Adrenal gland (tissue), 12 donors: ENCODE data around the gene SAXO2. TPM values are rescaled to one million over a fixed set of nuclear protein-coding genes. Genes with fewer than 3 reads are reported as not detected.
"Not testable (repeated sequence)": the region's sequence is repeated elsewhere in the genome, so short reads cannot be mapped to it uniquely, and the experiment has no call there.

Experiments used
- DNase-seq, 7 donors: peaks; one replicate each; pipeline ENCODE4 v3.0.0-alpha.2; 2019 to 2020
- H3K27ac ChIP-seq, 5 donors: fragments of 200-600 bp; sonication (generic) in 4 of 5; 1 replicate in 3 of 5; 2 replicates in 2 of 5; pipeline versions ENCODE4 v1.5.1 to v1.8.0; 2016 to 2020; ENCODE audit warnings: mild to moderate bottlenecking in 1 of 5
- H3K27me3 ChIP-seq: fragments of 200-600 bp; 2 replicates; pipeline ENCODE4 v1.8.0; 2021
- H3K36me3 ChIP-seq, 2 donors: fragments of 200-600 bp; replicated peaks in 1 of 2; 1 replicate in 1 of 2; 2 replicates in 1 of 2; pipeline versions ENCODE4 v1.5.1 to v1.8.0; 2018 to 2022
- H3K4me1 ChIP-seq, 2 donors: fragments of 200-600 bp; replicated peaks in 1 of 2; 1 replicate in 1 of 2; 2 replicates in 1 of 2; pipeline versions ENCODE4 v1.5.1 to v1.8.0; 2018 to 2021
- H3K4me3 ChIP-seq, 4 donors: fragments of 200-600 bp; sonication (generic) in 3 of 4; one replicate each; pipeline ENCODE4 v1.5.1; 2016 to 2018
- H3K9me3 ChIP-seq, 3 donors: fragments of 200-600 bp; sonication (generic) in 1 of 3; replicated peaks in 1 of 3; 1 replicate in 2 of 3; 2 replicates in 1 of 3; pipeline versions ENCODE4 v1.5.1 to v1.8.0; 2016 to 2021
- POLR2A ChIP-seq, 2 donors: fragments of 450-650 bp; IDR thresholded peaks; one replicate each; pipeline ENCODE4 v1.6.1; 2017; ENCODE audit warnings: antibody characterized with exemption in 2 of 2, mild to moderate bottlenecking in 2 of 2, moderate library complexity in 1 of 2
- WGBS, 4 donors: extraction: QIAGEN DNeasy Blood & Tissue Kit in 2 of 4; methylation state at CpG; one replicate each; pipeline versions ENCODE4 v1.1.5 to v1.1.7; 2013 to 2017; 5-methylcytosine and 5-hydroxymethylcytosine counted together
- intact Hi-C, 2 donors: fragments of 100-400 bp; cut with DNase I; formaldehyde crosslinking; loops; one replicate each; pipeline versions ENCODE4 v1.14.1 to v1.15.0; 2022 to 2023
- polyA plus RNA-seq, 3 donors: library from polyadenylated mRNA; stranded (reverse); fragments of 200-250 nt in 2 of 3; fragments of 350-450 nt in 1 of 3; fragmentation: Illumina TruSeq in 1 of 3; extraction: RNeasy Lipid Tissue Mini Kit (QIAGEN cat#74804) in 1 of 3; gene quantifications; one replicate each; pipeline ENCODE4 v1.2.3, GENCODE V29; 2013 to 2014
- total RNA-seq, 9 donors: library from RNA; depleted of rRNA in 4 of 9; stranded (reverse); fragments of >200 nt in 4 of 9; fragments of 120-200 nt in 1 of 9; fragmentation: NEBNext Ultra II Directional in 1 of 9; extraction: Animal tissue kit (Norgen Biotek cat#: 25700) in 1 of 9; gene quantifications; one replicate each; pipeline versions ENCODE4 v1.1.0 to v1.2.4, GENCODE V29; 2013 to 2023
- TF ChIP-seq, protein P1 (sequence below), 6 experiments: fragments of 450-650 bp in 4 of 6; fragments of 200-600 bp in 2 of 6; sonication (generic) in 1 of 6; IDR thresholded peaks; 1 replicate in 5 of 6; 2 replicates in 1 of 6; pipeline versions ENCODE4 v1.5.1 to v1.8.0; 2016 to 2021; ENCODE audit warnings: antibody characterized with exemption in 6 of 6, mild to moderate bottlenecking in 2 of 6, moderate library complexity in 1 of 6
- donor health status: healthy with polysubstance abuse.
- donor health status: Bipolar disorder and iron deficiency.
- donor health status: DM: yes; HTN: yes; CAD: no.
- donor health status: DM: no; HTN: no; CAD: no.
- donor health status: DM: no; HTN: no; CAD: no.
- donor health status: DM: yes; HTN: yes; CAD: no.

SAXO2 gene
- total and polyA plus RNA-seq, 12 donors = 0.56 to 14.9 (median 3.4) TPM; not detected in 1

DNA sequence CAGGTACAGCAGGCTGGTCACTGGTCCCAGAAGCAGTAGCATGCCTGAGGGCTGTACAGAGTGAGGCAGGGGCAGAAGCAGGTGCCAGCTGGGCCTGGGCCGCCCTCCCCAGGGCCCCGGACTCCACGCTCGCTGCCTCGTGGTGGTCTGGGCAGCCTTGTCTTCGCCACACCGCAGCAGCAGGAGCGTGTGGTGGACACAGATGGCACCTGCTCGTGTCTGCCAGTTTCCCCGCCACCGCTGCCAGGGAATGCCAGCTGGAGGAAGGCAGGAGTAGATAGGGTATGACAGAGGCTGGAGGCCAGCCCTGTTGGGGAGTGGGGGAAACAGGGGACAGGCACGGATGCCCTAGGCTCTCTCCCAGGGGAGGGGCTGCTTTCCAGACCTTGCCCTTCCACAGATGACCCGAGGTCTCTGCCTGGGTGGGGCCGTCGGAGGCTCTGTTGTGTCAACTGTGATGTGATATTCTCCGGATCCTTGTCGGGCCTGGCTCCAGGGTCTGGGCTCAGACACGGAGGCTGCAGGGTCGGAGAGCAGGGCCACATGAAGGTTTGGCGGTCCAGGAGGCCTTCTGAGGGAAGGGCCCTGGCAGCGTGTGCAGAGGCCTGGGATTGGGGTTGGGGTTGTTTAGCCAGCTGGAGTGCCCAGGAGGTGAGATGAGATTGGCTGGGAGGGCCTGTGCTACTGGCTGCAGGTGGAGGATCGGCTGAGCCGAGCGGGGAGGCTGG is 53.1 kb downstream of the SAXO2 start:
- TF ChIP-seq POLR2A (IDR thresholded peaks at IDR 0.05) = no peak
- TF ChIP-seq, protein P1, sequence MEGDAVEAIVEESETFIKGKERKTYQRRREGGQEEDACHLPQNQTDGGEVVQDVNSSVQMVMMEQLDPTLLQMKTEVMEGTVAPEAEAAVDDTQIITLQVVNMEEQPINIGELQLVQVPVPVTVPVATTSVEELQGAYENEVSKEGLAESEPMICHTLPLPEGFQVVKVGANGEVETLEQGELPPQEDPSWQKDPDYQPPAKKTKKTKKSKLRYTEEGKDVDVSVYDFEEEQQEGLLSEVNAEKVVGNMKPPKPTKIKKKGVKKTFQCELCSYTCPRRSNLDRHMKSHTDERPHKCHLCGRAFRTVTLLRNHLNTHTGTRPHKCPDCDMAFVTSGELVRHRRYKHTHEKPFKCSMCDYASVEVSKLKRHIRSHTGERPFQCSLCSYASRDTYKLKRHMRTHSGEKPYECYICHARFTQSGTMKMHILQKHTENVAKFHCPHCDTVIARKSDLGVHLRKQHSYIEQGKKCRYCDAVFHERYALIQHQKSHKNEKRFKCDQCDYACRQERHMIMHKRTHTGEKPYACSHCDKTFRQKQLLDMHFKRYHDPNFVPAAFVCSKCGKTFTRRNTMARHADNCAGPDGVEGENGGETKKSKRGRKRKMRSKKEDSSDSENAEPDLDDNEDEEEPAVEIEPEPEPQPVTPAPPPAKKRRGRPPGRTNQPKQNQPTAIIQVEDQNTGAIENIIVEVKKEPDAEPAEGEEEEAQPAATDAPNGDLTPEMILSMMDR (IDR thresholded peaks at IDR 0.05) = no peak
- no peaks in the 10 kb centered on the region for H3K9me3 ChIP-seq
- no peaks in the 10 kb centered on the region for H3K4me1 ChIP-seq
- no peak overlapping the region for H3K4me3 ChIP-seq
- DNase-seq = no peak
- H3K36me3 ChIP-seq = no peaks in the 10 kb centered on the region
- WGBS, 4 donors = 82 to 90% (median 87%) methylated on average over 12 to 24 of the region's 24 CpGs
- intact Hi-C loops = no loop called here
- H3K27ac ChIP-seq = no peak overlapping the region
- H3K27me3 ChIP-seq = no peaks in the 10 kb centered on the region

DNA sequence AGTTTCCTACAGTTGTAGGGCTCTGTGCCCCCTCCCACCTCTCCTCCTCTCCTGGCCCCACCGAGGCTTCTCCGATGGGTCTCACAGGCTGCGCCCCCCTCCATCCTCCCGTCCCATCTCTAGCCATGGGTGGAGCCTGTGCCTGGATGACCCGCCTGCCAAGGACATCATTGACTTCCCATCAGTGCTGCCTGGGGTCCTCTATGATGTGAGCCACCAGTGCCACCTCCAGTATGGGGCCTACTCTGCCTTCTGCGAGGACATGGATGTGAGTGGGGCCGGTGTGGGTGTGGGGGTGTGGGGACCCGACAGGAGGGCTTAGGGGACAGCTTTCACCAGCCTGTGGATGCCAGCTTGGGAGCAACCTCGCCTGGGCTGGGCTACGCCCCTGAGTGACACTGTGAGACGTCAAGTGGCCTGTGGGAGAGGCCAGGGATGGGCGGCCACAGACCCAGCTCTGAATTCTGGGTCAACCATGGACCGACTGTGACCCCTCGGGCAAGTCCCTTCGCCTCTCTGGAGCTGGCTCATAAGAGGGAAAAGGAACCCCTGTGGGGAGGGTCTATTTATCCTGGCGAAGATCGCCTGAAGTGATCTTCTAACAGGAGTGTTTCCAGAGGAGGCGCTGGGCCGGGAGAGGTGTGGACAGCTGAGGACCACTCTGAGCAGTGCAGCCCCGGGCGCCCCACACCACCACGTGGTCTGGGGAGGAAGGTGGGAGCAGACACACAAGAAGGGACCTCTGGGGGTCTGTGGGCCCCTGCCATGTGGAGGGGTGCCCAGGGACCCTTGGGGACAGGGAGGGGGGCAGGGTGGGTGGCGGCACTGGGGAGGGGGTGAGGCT is 53.9 kb downstream of the SAXO2 start:
- H3K27ac ChIP-seq, H3K27me3 ChIP-seq, intact Hi-C loops, H3K4me1 ChIP-seq, H3K36me3 ChIP-seq, DNase-seq, H3K4me3 ChIP-seq, H3K9me3 ChIP-seq: not testable (repeated sequence)
- 91 to 95% (median 92%) methylated on average over 10 to 23 of the region's 23 CpGs for WGBS, 4 donors

DNA sequence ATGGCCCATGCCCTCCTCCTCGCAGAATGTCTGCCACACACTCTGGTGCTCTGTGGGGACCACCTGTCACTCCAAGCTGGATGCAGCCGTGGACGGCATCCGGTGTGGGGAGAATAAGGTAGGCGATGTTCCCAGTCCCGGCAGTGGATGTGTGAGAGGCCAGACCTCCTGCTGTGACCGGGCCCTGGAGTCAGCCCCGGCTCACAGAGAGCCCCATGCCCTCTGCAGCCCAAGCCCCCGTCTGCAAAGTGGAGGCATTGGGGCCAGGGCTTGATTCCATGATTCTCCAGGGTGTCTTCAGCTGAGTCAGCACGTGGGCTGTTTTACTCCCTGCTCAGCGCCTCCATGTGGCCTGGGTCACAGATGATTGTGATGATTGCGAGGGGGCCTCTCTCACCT is 54.5 kb downstream of the SAXO2 start:
- Histone ChIP-seq H3K36me3 (no peaks in the 10 kb centered on the region), H3K27me3 (no peaks in the 10 kb centered on the region), H3K27ac (no peak overlapping the region), H3K9me3 (no peaks in the 10 kb centered on the region), H3K4me1 (no peaks in the 10 kb centered on the region), H3K4me3 (no peak overlapping the region)
- intact Hi-C loops = no loop called here
- 85 to 94% (median 89%) methylated on average over 3 to 12 of the region's 12 CpGs for WGBS, 4 donors
- DNase-seq = no peak
- TF ChIP-seq, protein P1 (IDR thresholded peaks at IDR 0.05) = no peak
- no peak for TF ChIP-seq POLR2A (IDR thresholded peaks at IDR 0.05)

DNA sequence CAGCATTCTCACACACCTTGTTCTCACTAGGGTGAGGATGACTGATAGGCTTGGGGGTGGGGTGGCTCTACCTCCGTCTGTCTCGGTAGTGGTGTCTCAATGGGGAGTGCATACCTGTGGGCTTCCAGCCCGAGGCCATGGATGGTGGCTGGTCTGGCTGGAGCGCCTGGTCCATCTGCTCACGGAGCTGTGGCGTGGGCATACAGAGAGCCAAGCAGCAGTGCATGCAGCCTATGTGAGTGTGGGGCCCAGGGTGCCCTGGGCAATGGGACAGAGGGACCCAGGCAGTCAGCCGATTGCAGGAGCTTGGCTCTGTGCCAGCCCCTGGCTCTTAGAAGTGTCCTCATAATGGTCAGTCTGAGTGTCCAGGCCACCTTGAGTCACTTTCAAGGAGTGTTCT is 54.9 kb downstream of the SAXO2 start:
- H3K36me3 ChIP-seq, H3K27ac ChIP-seq, intact Hi-C loops, H3K27me3 ChIP-seq, DNase-seq, H3K4me1 ChIP-seq, H3K9me3 ChIP-seq, H3K4me3 ChIP-seq: not testable (repeated sequence)
- WGBS, 4 donors = 73 to 78% methylated on average over 7 of the region's 7 CpGs; no CpG with 5 or more reads in 2 of the 4 donors

DNA sequence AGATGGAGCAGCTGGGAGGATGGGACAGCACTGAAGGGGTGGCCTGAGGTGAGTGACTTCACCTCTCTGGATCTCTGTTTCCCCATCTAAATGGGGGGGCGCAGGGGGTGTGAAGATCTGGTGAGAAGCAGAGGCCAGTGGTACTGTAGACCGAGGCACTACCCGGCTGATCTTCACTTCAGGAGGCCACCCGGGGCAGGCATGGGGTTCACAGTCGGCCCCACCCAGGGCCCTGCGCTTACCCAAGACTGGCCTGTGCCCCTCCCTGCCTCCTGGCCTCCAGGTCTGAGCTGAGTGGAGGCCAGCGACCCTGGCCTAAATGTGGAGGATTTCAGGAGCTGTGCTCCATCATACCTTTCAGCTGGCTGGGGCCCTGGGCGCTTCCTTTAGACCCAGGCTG is 55.7 kb downstream of the SAXO2 start:
- H3K4me1 ChIP-seq, H3K9me3 ChIP-seq, H3K27me3 ChIP-seq, intact Hi-C loops, H3K36me3 ChIP-seq, H3K27ac ChIP-seq, DNase-seq, H3K4me3 ChIP-seq: not testable (repeated sequence)
- 85 to 93% (median 91%) methylated on average over 5 to 8 of the region's 8 CpGs for WGBS, 4 donors

DNA sequence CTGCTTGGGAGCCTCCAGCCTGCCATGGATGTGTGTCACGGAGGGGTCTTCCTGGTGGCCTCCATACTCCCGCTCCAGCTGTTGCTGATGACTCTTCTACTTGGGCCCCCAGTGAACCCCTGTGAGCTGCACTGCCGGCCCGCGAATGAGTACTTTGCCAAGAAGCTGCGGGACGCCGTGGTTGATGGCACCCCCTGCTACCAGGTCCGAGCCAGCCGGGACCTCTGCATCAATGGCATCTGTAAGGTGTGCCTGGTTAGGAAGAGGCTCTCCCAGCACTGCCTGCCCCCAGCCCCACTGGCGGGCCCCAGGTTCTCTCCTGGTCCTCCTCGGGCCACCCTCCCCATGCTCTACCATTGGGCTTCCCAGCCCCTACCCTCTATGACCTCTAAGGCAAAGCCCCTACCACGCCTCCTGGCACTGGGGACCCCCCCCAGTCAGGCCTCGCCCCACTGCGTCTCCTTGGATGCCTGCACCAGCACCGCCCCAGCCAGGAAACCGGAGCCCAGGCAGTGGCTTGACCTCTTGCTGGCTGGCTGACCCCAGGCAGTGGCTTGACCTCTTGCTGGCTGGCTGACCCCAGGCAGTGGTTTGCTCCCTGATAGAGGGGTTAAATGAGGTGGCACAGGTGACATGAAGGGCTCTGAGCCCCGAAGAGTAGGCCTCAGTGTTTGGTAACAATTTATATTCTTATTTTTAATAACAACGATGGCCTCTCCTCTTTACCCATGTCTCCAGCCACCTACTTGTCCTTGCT is 57.1 kb downstream of the SAXO2 start:
- H3K36me3 ChIP-seq, intact Hi-C loops, H3K4me3 ChIP-seq, DNase-seq, H3K27me3 ChIP-seq, H3K9me3 ChIP-seq, H3K4me1 ChIP-seq, H3K27ac ChIP-seq: not testable (repeated sequence)
- WGBS, 4 donors = 67 to 93% (median 89%) methylated on average over 4 to 15 of the region's 19 CpGs

DNA sequence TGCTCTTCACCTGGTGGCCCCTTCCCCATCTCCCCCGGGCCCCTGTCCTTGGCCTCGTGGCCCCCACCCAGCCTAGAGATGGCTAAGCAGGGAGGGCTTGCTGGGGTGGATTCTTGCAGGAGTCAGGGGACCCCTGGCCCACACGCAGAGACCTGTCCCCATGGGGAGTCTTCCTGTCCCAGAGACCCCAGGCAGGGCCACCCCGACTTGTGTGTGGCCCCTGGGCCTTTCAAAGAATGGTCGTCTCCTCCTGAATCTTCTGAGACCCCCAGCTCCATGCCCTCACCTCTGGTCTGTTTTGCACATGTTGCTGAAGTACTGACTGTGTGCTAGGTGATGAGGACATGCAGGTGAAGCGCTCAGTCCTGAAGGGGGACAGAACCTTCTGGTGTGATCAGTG is 58.2 kb downstream of the SAXO2 start:
- DNase-seq, H3K36me3 ChIP-seq, H3K27ac ChIP-seq, H3K4me1 ChIP-seq, H3K27me3 ChIP-seq, intact Hi-C loops, H3K4me3 ChIP-seq, H3K9me3 ChIP-seq: not testable (repeated sequence)
- 65 to 70% methylated on average over 3 of the region's 6 CpGs; no CpG with 5 or more reads in 2 of the 4 donors for WGBS, 4 donors

DNA sequence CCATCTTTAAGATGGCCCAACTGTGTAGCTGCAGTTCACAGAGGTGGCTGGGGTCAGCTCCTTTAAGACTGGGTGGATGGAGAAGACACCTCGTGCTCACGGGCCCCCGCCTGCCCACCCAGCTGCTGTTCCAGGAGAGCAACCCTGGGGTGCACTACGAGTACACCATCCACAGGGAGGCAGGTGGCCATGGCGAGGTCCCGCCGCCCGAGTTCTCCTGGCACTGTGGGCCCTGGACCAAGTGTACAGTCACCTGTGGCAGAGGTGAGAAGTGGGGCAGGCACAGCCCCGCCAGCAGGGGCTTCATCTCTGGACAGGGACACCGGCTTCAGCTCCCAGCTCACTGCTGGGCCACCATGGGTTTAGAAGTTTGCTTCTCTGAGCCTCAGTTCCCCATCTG is 59.9 kb downstream of the SAXO2 start:
- H3K4me3 ChIP-seq = not testable (repeated sequence)

More for the DNA sequence above, 59.9 kb downstream of the SAXO2 start:
- WGBS, 4 donors = 67 to 100% methylated on average over 1 to 4 of the region's 10 CpGs; no CpG with 5 or more reads in 2 of the 4 donors
- H3K27me3 ChIP-seq, H3K9me3 ChIP-seq, H3K4me1 ChIP-seq, DNase-seq, intact Hi-C loops, H3K36me3 ChIP-seq, H3K27ac ChIP-seq: not testable (repeated sequence)
